Upper lobe of left lung (tissue), 4 donors: ENCODE measurements around the gene SLC66A2.

ENCODE experiments used
- EP300 ChIP-seq, 4 donors: sonication (generic); formaldehyde crosslinking; IDR thresholded peaks; one replicate each; pipeline ENCODE4 v1.5.1; 2017; ENCODE audit warnings: antibody characterized with exemption in 4 of 4, control low read depth in 2 of 4
- POLR2A ChIP-seq, 4 donors: fragments of 450-650 bp; IDR thresholded peaks; one replicate each; pipeline ENCODE4 v1.5.1; 2016 to 2017; ENCODE audit warnings: antibody characterized with exemption in 4 of 4, mild to moderate bottlenecking in 2 of 4
- POLR2AphosphoS5 ChIP-seq, 2 donors: sonication (generic); formaldehyde crosslinking; IDR thresholded peaks; one replicate each; pipeline ENCODE4 v1.5.1; 2017; ENCODE audit warnings: antibody characterized with exemption in 2 of 2
- TF ChIP-seq, protein P1 (sequence below), 6 experiments: fragments of 450-650 bp in 4 of 6; fragments of 200-600 bp in 2 of 6; sonication (generic) in 2 of 6; IDR thresholded peaks; one replicate each; pipeline ENCODE4 v1.5.1; 2016 to 2019; ENCODE audit warnings: antibody characterized with exemption in 6 of 6

DNA sequence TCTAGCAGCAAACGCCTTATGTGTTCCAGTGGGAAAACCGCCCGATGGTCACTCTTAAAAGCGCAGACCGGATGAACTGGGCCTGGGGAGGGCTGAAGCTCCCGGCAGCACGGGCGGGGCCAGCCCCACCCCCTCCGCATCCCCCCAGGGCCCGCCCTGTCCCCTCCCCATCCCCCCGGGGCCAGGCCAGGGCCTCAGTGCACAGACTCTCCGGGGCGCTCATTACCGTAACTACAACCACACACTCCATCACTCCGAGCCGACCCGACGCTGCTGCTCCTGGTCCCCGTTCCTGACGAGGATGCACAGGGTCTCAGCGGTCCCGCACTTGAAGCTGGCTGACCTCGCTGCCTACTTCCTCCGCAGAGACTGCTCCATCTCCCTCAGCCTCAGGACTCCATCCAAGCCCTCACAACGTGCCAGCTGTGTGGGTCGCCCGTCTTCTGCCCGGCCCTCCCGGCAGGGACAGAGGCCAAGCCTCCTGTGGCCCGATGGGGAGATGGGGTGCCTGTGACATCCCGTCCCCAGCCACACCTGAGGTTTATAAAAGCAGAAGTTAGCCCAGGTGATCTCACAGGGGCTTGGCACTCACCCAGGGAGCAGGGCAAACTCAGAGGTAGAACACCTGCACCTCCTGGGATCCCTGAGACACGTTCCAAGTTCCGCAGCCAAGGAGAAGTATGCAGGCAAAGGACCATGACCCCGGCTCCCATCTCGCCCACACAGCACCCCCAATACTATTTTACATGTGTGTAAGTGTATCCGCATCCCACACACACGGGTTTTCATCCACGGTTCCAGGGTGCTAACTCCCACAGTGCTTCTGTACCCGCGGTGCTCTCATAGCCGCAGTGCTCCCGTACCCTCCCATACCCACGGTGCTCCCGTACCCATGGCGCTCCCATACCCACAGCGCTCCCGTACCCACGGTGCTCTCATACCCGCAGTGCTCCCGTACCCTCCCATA, 36.0 kb downstream of the SLC66A2 start:
- no peak for TF ChIP-seq EP300 (IDR thresholded peaks at IDR 0.05)
- no peak for TF ChIP-seq POLR2AphosphoS5 (IDR thresholded peaks at IDR 0.05)
- TF ChIP-seq, protein P1, sequence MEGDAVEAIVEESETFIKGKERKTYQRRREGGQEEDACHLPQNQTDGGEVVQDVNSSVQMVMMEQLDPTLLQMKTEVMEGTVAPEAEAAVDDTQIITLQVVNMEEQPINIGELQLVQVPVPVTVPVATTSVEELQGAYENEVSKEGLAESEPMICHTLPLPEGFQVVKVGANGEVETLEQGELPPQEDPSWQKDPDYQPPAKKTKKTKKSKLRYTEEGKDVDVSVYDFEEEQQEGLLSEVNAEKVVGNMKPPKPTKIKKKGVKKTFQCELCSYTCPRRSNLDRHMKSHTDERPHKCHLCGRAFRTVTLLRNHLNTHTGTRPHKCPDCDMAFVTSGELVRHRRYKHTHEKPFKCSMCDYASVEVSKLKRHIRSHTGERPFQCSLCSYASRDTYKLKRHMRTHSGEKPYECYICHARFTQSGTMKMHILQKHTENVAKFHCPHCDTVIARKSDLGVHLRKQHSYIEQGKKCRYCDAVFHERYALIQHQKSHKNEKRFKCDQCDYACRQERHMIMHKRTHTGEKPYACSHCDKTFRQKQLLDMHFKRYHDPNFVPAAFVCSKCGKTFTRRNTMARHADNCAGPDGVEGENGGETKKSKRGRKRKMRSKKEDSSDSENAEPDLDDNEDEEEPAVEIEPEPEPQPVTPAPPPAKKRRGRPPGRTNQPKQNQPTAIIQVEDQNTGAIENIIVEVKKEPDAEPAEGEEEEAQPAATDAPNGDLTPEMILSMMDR (IDR thresholded peaks at IDR 0.05): no peak
- TF ChIP-seq POLR2A (IDR thresholded peaks at IDR 0.05): no peak
